Measurements from ENCODE around the gene SF3B5. TPM values are rescaled to one million over a fixed set of nuclear protein-coding genes. Genes with fewer than 3 reads are reported as not detected.

SF3B5 gene
- total and polyA plus RNA-seq, 9 of the 15 experiments (the other 6 are each of a cell fraction or from before 2014, with no cell fraction given) = 238 to 1,211 (median 407) TPM

DNA sequence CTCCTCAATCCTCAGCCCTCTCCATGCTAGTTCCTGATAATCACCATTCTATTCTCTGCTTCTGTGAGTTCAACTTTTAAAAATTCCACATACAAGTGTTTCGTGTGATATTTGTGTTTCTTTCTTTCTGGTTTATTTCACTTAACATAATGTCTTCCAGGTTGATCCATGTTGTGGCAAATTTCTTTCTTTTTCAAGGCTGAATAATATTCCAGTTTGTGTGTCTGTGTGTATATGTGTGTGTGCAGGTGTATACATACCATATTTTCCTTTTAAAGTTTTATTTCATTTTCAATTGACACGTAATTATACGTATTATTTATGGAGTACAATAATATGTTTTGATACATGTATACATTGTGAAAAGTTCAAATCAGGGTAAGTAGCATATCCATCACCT lies 19.8 kb upstream of the SF3B5 start:
- no peaks in the 10 kb centered on the region for H3K9me1 ChIP-seq (ENCODE audit: control insufficient read depth, insufficient read depth, low read length)
- H3K9me3 ChIP-seq (replicated peaks; ENCODE audit: control insufficient read depth, insufficient read depth, low read depth, low read length) = no peaks in the 10 kb centered on the region
- ATAC-seq (no peak), DNase-seq (ENCODE audit: extremely low read depth in 1 of 4, low spot score in 3 of 4) (no peak), FAIRE-seq (no peak)
- no peak overlapping the region for H3K4me3 ChIP-seq
- POLR2A ChIA-PET = interaction anchor here (1.2 kb wide), 1 partner anchor 9 kb away, joined by 3 read pairs; no protein-coding TSS in a partner anchor
- WGBS (ENCODE audit: insufficient coverage, low coverage, missing lambda C conversion rate) = 4% methylated on average over 3 of the region's 3 CpGs
- no peaks in the 10 kb centered on the region for H3K79me2 ChIP-seq (ENCODE audit: control insufficient read depth, insufficient read depth, low read length)
- no peak overlapping the region for H3K9ac ChIP-seq (ENCODE audit: insufficient read depth in 1 of 2, low read depth in 2 of 2, low read length in 2 of 2)
- intact Hi-C loops (cut with micrococcal nuclease) = no loop called here
- no TSS peak for BruUV-seq (replicated peaks)
- H3K27ac ChIP-seq (ENCODE audit: extremely low read depth, low read depth, low read length) = no peak overlapping the region
- no peaks in the 10 kb centered on the region for H4K20me1 ChIP-seq (replicated peaks; ENCODE audit: control insufficient read depth, insufficient read depth, low read length)
- no peaks in the 10 kb centered on the region for H3K4me1 ChIP-seq (replicated peaks in 1 of 2; ENCODE audit: control insufficient read depth in 2 of 2, insufficient read depth in 2 of 2, low read length in 2 of 2)
- peaks cover 1 to 2% of the 10 kb centered on the region in 2 experiments; a peak in 2 of 5 replicates for H3K27me3 ChIP-seq (ENCODE audit: control insufficient read depth in 2 of 2, insufficient read depth in 2 of 2, low read length in 2 of 2)
- TF ChIP-seq, protein P1, sequence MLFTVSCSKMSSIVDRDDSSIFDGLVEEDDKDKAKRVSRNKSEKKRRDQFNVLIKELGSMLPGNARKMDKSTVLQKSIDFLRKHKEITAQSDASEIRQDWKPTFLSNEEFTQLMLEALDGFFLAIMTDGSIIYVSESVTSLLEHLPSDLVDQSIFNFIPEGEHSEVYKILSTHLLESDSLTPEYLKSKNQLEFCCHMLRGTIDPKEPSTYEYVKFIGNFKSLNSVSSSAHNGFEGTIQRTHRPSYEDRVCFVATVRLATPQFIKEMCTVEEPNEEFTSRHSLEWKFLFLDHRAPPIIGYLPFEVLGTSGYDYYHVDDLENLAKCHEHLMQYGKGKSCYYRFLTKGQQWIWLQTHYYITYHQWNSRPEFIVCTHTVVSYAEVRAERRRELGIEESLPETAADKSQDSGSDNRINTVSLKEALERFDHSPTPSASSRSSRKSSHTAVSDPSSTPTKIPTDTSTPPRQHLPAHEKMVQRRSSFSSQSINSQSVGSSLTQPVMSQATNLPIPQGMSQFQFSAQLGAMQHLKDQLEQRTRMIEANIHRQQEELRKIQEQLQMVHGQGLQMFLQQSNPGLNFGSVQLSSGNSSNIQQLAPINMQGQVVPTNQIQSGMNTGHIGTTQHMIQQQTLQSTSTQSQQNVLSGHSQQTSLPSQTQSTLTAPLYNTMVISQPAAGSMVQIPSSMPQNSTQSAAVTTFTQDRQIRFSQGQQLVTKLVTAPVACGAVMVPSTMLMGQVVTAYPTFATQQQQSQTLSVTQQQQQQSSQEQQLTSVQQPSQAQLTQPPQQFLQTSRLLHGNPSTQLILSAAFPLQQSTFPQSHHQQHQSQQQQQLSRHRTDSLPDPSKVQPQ (CRISPR knock-in tag; IDR thresholded peaks at IDR 0.05; ENCODE audit: borderline replicate concordance) = no peak
- TF ChIP-seq TARDBP (IDR thresholded peaks at IDR 0.05) (no peak), BCOR (IDR thresholded peaks at IDR 0.05) (0 out of 2 replicates have a peak, but pooled peaks have one; percentile 21), ZNF146 (CRISPR knock-in tag; IDR thresholded peaks at IDR 0.05; ENCODE audit: unreplicated experiment) (peak; percentile 66), ZNF232 (CRISPR knock-in tag; IDR thresholded peaks at IDR 0.05) (no peak)
- no peak overlapping the region for H2AFZ ChIP-seq (ENCODE audit: low read depth, low read length)
- no peaks in the 10 kb centered on the region for H3K36me3 ChIP-seq (ENCODE audit: control insufficient read depth, insufficient read depth, low read length)
- CTCF ChIA-PET (ENCODE audit: low intra/inter-chr PET ratio) = no interaction called here
- in situ Hi-C loops (cut with MboI) = no loop called here
- H3K4me2 ChIP-seq (ENCODE audit: insufficient read depth, low read length) = no peak overlapping the region
